ENCODE measurements around the gene ZBED4.

Gene ZBED4

GRCh38 chr22:49903322-49904039 lies 49.8 kb downstream of the ZBED4 start:
- H3K4me2 ChIP-seq (ENCODE audit: low read length), result no peak overlapping the region
- H3K9me2 ChIP-seq (ENCODE audit: low read depth, low read length), result no peaks in the 10 kb centered on the region
- H2AFZ ChIP-seq (ENCODE audit: low read length), result no peak overlapping the region
- TF ChIP-seq CTCF (IDR thresholded peaks at IDR 0.05; ENCODE audit: low read length) (no peak), EZH2 (IDR thresholded peaks at IDR 0.05; ENCODE audit: borderline replicate concordance, low read length) (no peak)
- no peaks in the 10 kb centered on the region for H4K20me1 ChIP-seq (ENCODE audit: insufficient read depth, low read length)
- no peaks in the 10 kb centered on the region for H3K9me3 ChIP-seq (ENCODE audit: low read length)
- H3K4me3 ChIP-seq (ENCODE audit: low read depth, low read length, poor library complexity, severe bottlenecking), result no peak overlapping the region
- no peaks in the 10 kb centered on the region for H3K79me2 ChIP-seq (ENCODE audit: insufficient read depth, low read length)
- no peak overlapping the region for H3K27ac ChIP-seq (ENCODE audit: low read depth, low read length, poor library complexity, severe bottlenecking)
- no peaks in the 10 kb centered on the region for H3F3A ChIP-seq (ENCODE audit: insufficient read depth, low read length)
- no peak overlapping the region for H3K9ac ChIP-seq (ENCODE audit: low read length)
- no peaks in the 10 kb centered on the region for H3K27me3 ChIP-seq (ENCODE audit: insufficient read depth, low read length)
- peaks cover 74% of the 10 kb centered on the region for H3K36me3 ChIP-seq (ENCODE audit: insufficient read depth, low read length)
- H3K4me1 ChIP-seq (ENCODE audit: insufficient read depth, low read length, severe bottlenecking), result no peaks in the 10 kb centered on the region

- Histone ChIP-seq H3K9me3 (ENCODE audit: low read length) (no peaks in the 10 kb centered on the region), H3K4me3 (ENCODE audit: low read depth, low read length, poor library complexity, severe bottlenecking) (no peak overlapping the region), H3K36me3 (ENCODE audit: insufficient read depth, low read length) (peaks cover 69% of the 10 kb centered on the region), H3K4me1 (ENCODE audit: insufficient read depth, low read length, severe bottlenecking) (no peaks in the 10 kb centered on the region), H3K27me3 (ENCODE audit: insufficient read depth, low read length) (no peaks in the 10 kb centered on the region), H3K27ac (ENCODE audit: low read depth, low read length, poor library complexity, severe bottlenecking) (no peak overlapping the region), H3K79me2 (ENCODE audit: insufficient read depth, low read length) (no peaks in the 10 kb centered on the region), H2AFZ (ENCODE audit: low read length) (no peak overlapping the region), H3K9ac (ENCODE audit: low read length) (no peak overlapping the region), H3K4me2 (ENCODE audit: low read length) (no peak overlapping the region), H4K20me1 (ENCODE audit: insufficient read depth, low read length) (no peaks in the 10 kb centered on the region), H3F3A (ENCODE audit: insufficient read depth, low read length) (no peaks in the 10 kb centered on the region), H3K9me2 (ENCODE audit: low read depth, low read length) (no peaks in the 10 kb centered on the region)
- TF ChIP-seq CTCF (IDR thresholded peaks at IDR 0.05; ENCODE audit: low read length) (no peak), EZH2 (IDR thresholded peaks at IDR 0.05; ENCODE audit: borderline replicate concordance, low read length) (no peak)
Observed at GRCh38 chr22:49904040-49904369, 50.4 kb downstream of the ZBED4 start.

- Histone ChIP-seq H3K27me3 (ENCODE audit: insufficient read depth, low read length) (no peaks in the 10 kb centered on the region), H3F3A (ENCODE audit: insufficient read depth, low read length) (no peaks in the 10 kb centered on the region), H3K4me3 (ENCODE audit: low read depth, low read length, poor library complexity, severe bottlenecking) (no peak overlapping the region), H3K4me1 (ENCODE audit: insufficient read depth, low read length, severe bottlenecking) (no peaks in the 10 kb centered on the region), H3K9me2 (ENCODE audit: low read depth, low read length) (no peaks in the 10 kb centered on the region), H2AFZ (ENCODE audit: low read length) (no peak overlapping the region), H3K27ac (ENCODE audit: low read depth, low read length, poor library complexity, severe bottlenecking) (no peak overlapping the region), H4K20me1 (ENCODE audit: insufficient read depth, low read length) (no peaks in the 10 kb centered on the region), H3K4me2 (ENCODE audit: low read length) (no peak overlapping the region), H3K9me3 (ENCODE audit: low read length) (no peaks in the 10 kb centered on the region), H3K9ac (ENCODE audit: low read length) (no peak overlapping the region), H3K79me2 (ENCODE audit: insufficient read depth, low read length) (no peaks in the 10 kb centered on the region), H3K36me3 (ENCODE audit: insufficient read depth, low read length) (peaks cover 78% of the 10 kb centered on the region)
- no peak for TF ChIP-seq EZH2 (IDR thresholded peaks at IDR 0.05; ENCODE audit: borderline replicate concordance, low read length)
- no peak for TF ChIP-seq CTCF (IDR thresholded peaks at IDR 0.05; ENCODE audit: low read length)
Observed at GRCh38 chr22:49905465-49905864, 51.8 kb downstream of the ZBED4 start.

Measured in OCI-LY1 (cell line).